PFSK-1 (cell line): ENCODE data around the gene ADAMTS3.

Source experiments
- FOXP2 ChIP-seq: optimal IDR thresholded peaks from 2 replicates; pipeline ENCODE3; 2011; ENCODE audit warnings: borderline replicate concordance, control low read depth, inconsistent platforms; ENCODE audit not compliant: insufficient read depth; ENCODE audit errors: extremely low read length, extremely low read depth
- POLR2AphosphoS5 ChIP-seq: IDR thresholded peaks from 2 replicates; pipeline ENCODE4 v1.6.1; 2012; ENCODE audit warnings: low read depth, mild to moderate bottlenecking, control low read depth, low read length, moderate library complexity
- REST ChIP-seq, 2 experiments: IDR thresholded peaks; 2 replicates each; pipeline versions ENCODE4 v1.6.1 to v1.8.0; 2011 to 2012; ENCODE audit warnings: low read depth in 2 of 2, low read length in 2 of 2, control low read depth in 1 of 2, inconsistent platforms in 1 of 2, mild to moderate bottlenecking in 1 of 2, moderate library complexity in 1 of 2; ENCODE audit not compliant: insufficient read depth in 1 of 2
- SIN3A ChIP-seq: IDR thresholded peaks from 2 replicates; pipeline ENCODE4 v1.6.1; 2012; ENCODE audit warnings: mild to moderate bottlenecking, low read length, moderate library complexity, borderline replicate concordance; ENCODE audit not compliant: insufficient read depth
- TAF1 ChIP-seq: IDR thresholded peaks from 2 replicates; pipeline ENCODE4 v1.6.1; 2012; ENCODE audit warnings: low read length, control low read depth, borderline replicate concordance; ENCODE audit not compliant: insufficient read depth

The ADAMTS3 gene

GRCh38 chr4:72383439-72383838, 185.6 kb downstream of the ADAMTS3 start:
- TF ChIP-seq REST (IDR thresholded peaks at IDR 0.05; ENCODE audit: insufficient read depth in 1 of 2, low read depth in 2 of 2, low read length in 2 of 2) (no peak), SIN3A (no peak), TAF1 (no peak), FOXP2 (no peak), POLR2AphosphoS5 (no peak)

- no peak for TF ChIP-seq REST (IDR thresholded peaks at IDR 0.05; ENCODE audit: insufficient read depth in 1 of 2, low read depth in 2 of 2, low read length in 2 of 2)
- no peak for TF ChIP-seq FOXP2
- TF ChIP-seq SIN3A: no peak
- TF ChIP-seq POLR2AphosphoS5: no peak
- TF ChIP-seq TAF1: no peak
These were observed 190.1 kb downstream of the ADAMTS3 start for GRCh38 chr4:72378901-72379300.

- TF ChIP-seq TAF1 (no peak), SIN3A (no peak), POLR2AphosphoS5 (no peak), REST (IDR thresholded peaks at IDR 0.05; ENCODE audit: insufficient read depth in 1 of 2, low read depth in 2 of 2, low read length in 2 of 2) (no peak), FOXP2 (no peak)
These were observed 191.4 kb downstream of the ADAMTS3 start for GRCh38 chr4:72377491-72378194.

GRCh38 chr4:72376901-72377300, 192.1 kb downstream of the ADAMTS3 start:
- TF ChIP-seq SIN3A (no peak), REST (IDR thresholded peaks at IDR 0.05; ENCODE audit: insufficient read depth in 1 of 2, low read depth in 2 of 2, low read length in 2 of 2) (no peak), POLR2AphosphoS5 (no peak), TAF1 (no peak), FOXP2 (no peak)
